ENCODE results near the gene TMEM114.

TMEM114 gene

GRCh38 chr16:8589900-8590688, at the start of gene TMEM114:
TMEM114 (minus strand) TSS chr16:8590511; CDS start chr16:8589838, 673 bp downstream.
- DNase-seq (ENCODE audit: low spot score) = no peak

GRCh38 chr16:8639694-8640093, 49.4 kb upstream of the TMEM114 start:
- DNase-seq (ENCODE audit: low spot score) = no peak

GRCh38 chr16:8634991-8635736, 44.9 kb upstream of the TMEM114 start:
- peak; percentile 37 for DNase-seq (ENCODE audit: low spot score)

- DNase-seq (ENCODE audit: low spot score) = no peak
Observed at GRCh38 chr16:8632675-8633182, 42.4 kb upstream of the TMEM114 start.

GRCh38 chr16:8631818-8632465, 41.6 kb upstream of the TMEM114 start:
- no peak for DNase-seq (ENCODE audit: low spot score)

GRCh38 chr16:8631373-8631772, 41.1 kb upstream of the TMEM114 start:
- DNase-seq (ENCODE audit: low spot score) = no peak

GRCh38 chr16:8630255-8630953, 40.1 kb upstream of the TMEM114 start:
- no peak for DNase-seq (ENCODE audit: low spot score)

- no peak for DNase-seq (ENCODE audit: low spot score)
Observed at GRCh38 chr16:8628981-8629725, 38.8 kb upstream of the TMEM114 start.

- DNase-seq (ENCODE audit: low spot score) = no peak
Observed at GRCh38 chr16:8627456-8627855, 37.1 kb upstream of the TMEM114 start.

GRCh38 chr16:8626946-8627345, 36.6 kb upstream of the TMEM114 start:
- DNase-seq (ENCODE audit: low spot score) = no peak

GRCh38 chr16:8625491-8626087, 35.3 kb upstream of the TMEM114 start:
- no peak for DNase-seq (ENCODE audit: low spot score)

GRCh38 chr16:8623634-8624033, 33.3 kb upstream of the TMEM114 start:
- no peak for DNase-seq (ENCODE audit: low spot score)

- no peak for DNase-seq (ENCODE audit: low spot score)
Observed at GRCh38 chr16:8622315-8622656, 32.0 kb upstream of the TMEM114 start.

- peak; percentile 93 for DNase-seq (ENCODE audit: low spot score)
Observed at GRCh38 chr16:8621572-8622314, 31.4 kb upstream of the TMEM114 start, which contains the start of gene METTL22. METTL22 (plus strand) TSS chr16:8621698; CDS start chr16:8625666, 3,968 bp downstream.

- DNase-seq (ENCODE audit: low spot score) = no peak
Observed at GRCh38 chr16:8621222-8621571, 30.9 kb upstream of the TMEM114 start.

GRCh38 chr16:8620535-8620934, 30.2 kb upstream of the TMEM114 start:
- no peak for DNase-seq (ENCODE audit: low spot score)

- DNase-seq (ENCODE audit: low spot score) = no peak
Observed at GRCh38 chr16:8619671-8620370, 29.5 kb upstream of the TMEM114 start.

GRCh38 chr16:8614435-8615029, 24.2 kb upstream of the TMEM114 start:
- DNase-seq (ENCODE audit: low spot score) = no peak

Data from hematopoietic multipotent progenitor cell treated with erythropoietin and hydrocortisone succinate and interleukin-3 and kit ligand, for 15 days (in vitro differentiated cells).